Mammary epithelial cell (primary cell): ENCODE data around the gene COL20A1.

Source experiments
- CTCF ChIP-seq, 2 donors: IDR thresholded peaks in 1 of 2; conservative IDR thresholded peaks in 1 of 2; 2 replicates each; pipeline ENCODE4 v1.5.1; 2011 to 2012; ENCODE audit warnings: inconsistent platforms in 2 of 2, low read length in 2 of 2, mild to moderate bottlenecking in 2 of 2, control low read depth in 1 of 2, low read depth in 1 of 2; ENCODE audit not compliant: insufficient read depth in 1 of 2; ENCODE audit errors: extremely low read depth in 1 of 2
- EZH2 ChIP-seq: IDR thresholded peaks from 2 replicates; pipeline ENCODE4 v1.6.1; 2012; ENCODE audit warnings: low read length, inconsistent platforms, borderline replicate concordance

- TF ChIP-seq CTCF (conservative IDR thresholded peaks at IDR 0.05 in 1 of 2, IDR thresholded peaks at IDR 0.05 in 1 of 2; ENCODE audit: extremely low read depth in 1 of 2, insufficient read depth in 1 of 2, low read depth in 1 of 2, low read length in 2 of 2) (no peak), EZH2 (no peak)
These were observed 12.6 kb upstream of the COL20A1 start for GRCh38 chr20:63280371-63280770.
